ENCODE data around the gene ADM2. TPM values are rescaled to one million over a fixed set of nuclear protein-coding genes. Genes with fewer than 3 reads are reported as not detected.

The ADM2 gene
- total RNA-seq, 1 donor from 2014 or later = 23.0 TPM

GRCh38 chr22:50434849-50435248, 46.5 kb upstream of the ADM2 start:
- Mint-ChIP-seq H3K4me1 (ENCODE audit: low read depth, unreplicated experiment) (no peaks in the 10 kb centered on the region), H3K27ac (ENCODE audit: unreplicated experiment) (no peak overlapping the region), H3K4me3 (ENCODE audit: unreplicated experiment) (no peak overlapping the region), H3K27me3 (ENCODE audit: low read depth, unreplicated experiment) (no peaks in the 10 kb centered on the region), H3K36me3 (ENCODE audit: low read depth, unreplicated experiment) (peaks cover 6% of the 10 kb centered on the region), H3K9me3 (ENCODE audit: unreplicated experiment) (peaks cover 2% of the 10 kb centered on the region)
- Histone ChIP-seq H3K36me3 (ENCODE audit: insufficient read depth, low read length) (peaks cover 15% of the 10 kb centered on the region), H3K27ac (ENCODE audit: low read depth, low read length) (no peak overlapping the region), H4K20me1 (ENCODE audit: insufficient read depth, low read length) (peaks cover 1% of the 10 kb centered on the region), H2AFZ (ENCODE audit: low read depth, low read length) (no peak overlapping the region), H3K9ac (ENCODE audit: low read length) (no peak overlapping the region), H3K4me2 (ENCODE audit: low read length) (no peak overlapping the region), H3K4me3 (ENCODE audit: insufficient read depth, low read depth, low read length) (no peak overlapping the region), H3K4me1 (ENCODE audit: insufficient read depth, low read length) (no peaks in the 10 kb centered on the region), H3K27me3 (ENCODE audit: insufficient read depth, low read length) (no peaks in the 10 kb centered on the region), H3K79me2 (ENCODE audit: insufficient read depth, low read length) (peaks cover under 1% of the 10 kb centered on the region), H3K9me3 (ENCODE audit: insufficient read depth, low read depth, low read length) (no peaks in the 10 kb centered on the region)
- DNase-seq (ENCODE audit: low read depth) (no peak), FAIRE-seq (no peak)
- TF ChIP-seq CTCF (IDR thresholded peaks at IDR 0.05; ENCODE audit: insufficient read depth, low read depth, low read length) (no peak), EZH2 (IDR thresholded peaks at IDR 0.05; ENCODE audit: insufficient read depth, low read length) (no peak)

GRCh38 chr22:50435291-50436014, 45.9 kb upstream of the ADM2 start:
- H3K4me3 ChIP-seq (ENCODE audit: insufficient read depth, low read depth, low read length) = no peak overlapping the region
- H3K27ac ChIP-seq (ENCODE audit: low read depth, low read length) = no peak overlapping the region
- H3K36me3 Mint-ChIP-seq (ENCODE audit: low read depth, unreplicated experiment) = peaks cover 2% of the 10 kb centered on the region
- no peak overlapping the region for H2AFZ ChIP-seq (ENCODE audit: low read depth, low read length)
- H3K27ac Mint-ChIP-seq (ENCODE audit: unreplicated experiment) = no peak overlapping the region
- H3K36me3 ChIP-seq (ENCODE audit: insufficient read depth, low read length) = peaks cover 10% of the 10 kb centered on the region
- H3K27me3 ChIP-seq (ENCODE audit: insufficient read depth, low read length) = no peaks in the 10 kb centered on the region
- DNase-seq (ENCODE audit: low read depth) (no peak), FAIRE-seq (no peak)
- peaks cover 2% of the 10 kb centered on the region for H3K9me3 Mint-ChIP-seq (ENCODE audit: unreplicated experiment)
- no peaks in the 10 kb centered on the region for H3K9me3 ChIP-seq (ENCODE audit: insufficient read depth, low read depth, low read length)
- no peaks in the 10 kb centered on the region for H4K20me1 ChIP-seq (ENCODE audit: insufficient read depth, low read length)
- no peaks in the 10 kb centered on the region for H3K4me1 Mint-ChIP-seq (ENCODE audit: low read depth, unreplicated experiment)
- no peak overlapping the region for H3K4me2 ChIP-seq (ENCODE audit: low read length)
- no peak overlapping the region for H3K4me3 Mint-ChIP-seq (ENCODE audit: unreplicated experiment)
- H3K9ac ChIP-seq (ENCODE audit: low read length) = no peak overlapping the region
- H3K27me3 Mint-ChIP-seq (ENCODE audit: low read depth, unreplicated experiment) = no peaks in the 10 kb centered on the region
- no peaks in the 10 kb centered on the region for H3K79me2 ChIP-seq (ENCODE audit: insufficient read depth, low read length)
- no peak for TF ChIP-seq EZH2 (IDR thresholded peaks at IDR 0.05; ENCODE audit: insufficient read depth, low read length)
- no peak for TF ChIP-seq CTCF (IDR thresholded peaks at IDR 0.05; ENCODE audit: insufficient read depth, low read depth, low read length)
- H3K4me1 ChIP-seq (ENCODE audit: insufficient read depth, low read length) = no peaks in the 10 kb centered on the region
